OCI-LY3 (cell line): Measurements from ENCODE around the gene RBBP9.

Source experiments
- H2AFZ ChIP-seq: fragments of 200-600, 300-600 bp; shearing (Covaris generic); 2 replicates; pipeline ENCODE4 v1.6.0; 2014; ENCODE audit warnings: antibody characterized with exemption, low read depth, low read length
- H3K27ac ChIP-seq: fragments of 200-600, 300-600 bp; sonication (generic); 2 replicates; pipeline ENCODE4 v1.5.1; 2014; ENCODE audit warnings: mild to moderate bottlenecking, low read length, moderate library complexity, mixed read lengths
- H3K27me3 ChIP-seq: fragments of 200-600, 300-600 bp; sonication (generic); 2 replicates; pipeline ENCODE4 v1.6.1; 2014; ENCODE audit warnings: low read depth, low read length, mixed read lengths
- H3K36me3 ChIP-seq: fragments of 200-600, 300-600 bp; sonication (generic); replicated peaks from 2 replicates; pipeline ENCODE3; 2014; ENCODE audit warnings: low read depth, low read length, mixed read lengths
- H3K4me1 ChIP-seq: fragments of 300-600, 200-600 bp; sonication (generic); 2 replicates; pipeline ENCODE4 v1.6.1; 2014; ENCODE audit warnings: low read length, mixed read lengths
- H3K4me2 ChIP-seq: fragments of 200-600, 300-600 bp; sonication (generic); 2 replicates; pipeline ENCODE4 v1.6.1; 2014; ENCODE audit warnings: low read length, mixed read lengths
- H3K4me3 ChIP-seq: fragments of 300-600, 200-600 bp; sonication (generic); 2 replicates; pipeline ENCODE4 v1.5.1; 2014; ENCODE audit warnings: antibody characterized with exemption, mild to moderate bottlenecking, low read length, moderate library complexity
- H3K79me2 ChIP-seq: fragments of 300-600, 200-600 bp; shearing (Covaris generic); 2 replicates; pipeline ENCODE4 v1.6.1; 2014; ENCODE audit warnings: mild to moderate bottlenecking, low read length, mixed read lengths
- H3K9ac ChIP-seq: fragments of 300-600, 200-600 bp; shearing (Covaris generic); 2 replicates; pipeline ENCODE4 v1.6.0; 2014; ENCODE audit warnings: mild to moderate bottlenecking, low read length, moderate library complexity
- H3K9me3 ChIP-seq: fragments of 200-600, 300-600 bp; shearing (Covaris generic); 2 replicates; pipeline ENCODE4 v1.6.1; 2014; ENCODE audit warnings: low read length, mixed read lengths; ENCODE audit not compliant: insufficient read depth
- H4K20me1 ChIP-seq: fragments of 200-600, 300-600 bp; sonication (generic); 2 replicates; pipeline ENCODE4 v1.6.1; 2016; ENCODE audit warnings: low read length, mixed read lengths; ENCODE audit not compliant: insufficient read depth
- EZH2phosphoT487 ChIP-seq: fragments of 200-600 bp; shearing (Covaris generic); IDR thresholded peaks from 2 replicates; pipeline ENCODE4 v1.6.1; 2018; ENCODE audit warnings: antibody characterized with exemption, mixed run types, low read depth
- TF ChIP-seq, protein P1 (sequence below): fragments of 200-600, 300-600 bp; sonication (generic); IDR thresholded peaks from 2 replicates; pipeline ENCODE4 v1.5.1; 2014; ENCODE audit warnings: antibody characterized with exemption, low read length, low read depth

Gene RBBP9

DNA sequence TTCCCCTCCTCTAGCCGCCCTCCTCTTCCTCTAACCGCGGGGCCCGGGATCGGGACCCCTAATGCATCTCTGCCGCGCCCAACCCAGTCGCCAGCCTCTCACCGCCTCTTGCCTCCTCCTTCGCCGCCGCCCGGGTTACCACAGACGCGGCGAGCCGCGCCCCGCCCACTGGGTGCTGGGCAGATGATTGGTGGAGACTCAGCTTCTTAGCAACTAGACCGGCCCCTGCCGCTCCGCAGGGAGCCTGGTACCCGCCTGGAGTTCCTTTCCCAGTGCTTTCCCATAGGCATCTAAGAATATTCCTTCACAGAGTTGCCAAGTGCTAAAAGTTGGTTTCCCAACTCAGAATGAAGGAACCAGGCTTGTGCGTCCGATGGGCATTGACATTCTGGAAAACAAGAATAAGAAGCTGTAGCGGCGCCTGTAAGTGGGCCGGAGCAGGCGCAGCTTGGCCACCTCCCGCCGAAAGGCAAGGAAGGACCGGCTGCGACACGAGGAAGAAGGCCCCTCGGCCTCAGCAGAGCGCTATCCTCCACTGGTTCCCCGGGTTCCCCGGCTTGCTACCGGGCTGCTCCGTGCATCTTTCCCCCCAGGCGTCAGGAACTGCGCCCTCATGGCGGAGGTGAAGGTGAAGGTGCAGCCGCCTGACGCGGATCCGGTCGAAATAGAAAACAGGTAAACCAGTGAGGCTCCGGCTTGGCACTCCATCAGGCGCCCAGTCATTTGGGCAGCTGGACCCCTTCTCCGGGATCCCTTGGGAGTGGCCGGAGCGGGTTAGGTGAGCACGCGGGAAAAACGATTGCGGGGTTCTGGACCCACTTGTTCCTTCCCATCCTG is 29.9 kb downstream of the RBBP9 start, which contains the start of the genes DZANK1 and POLR3F:
Gene DZANK1 (minus strand): TSS at position 137 of the 837 bp plus-strand sequence. CDS start 1,672 bp downstream, outside the sequence.
Gene POLR3F (plus strand): TSS at position 497 of the 837 bp plus-strand sequence. CDS start 117 bp downstream, at position 614.
- Histone ChIP-seq H3K4me2 (peak within 1 kb of the TSS; percentile 96), H3K27ac (peak within 1 kb of the TSS; percentile 55), H3K79me2 (peaks cover 33% of the 10 kb centered on the region), H4K20me1 (no peaks in the 10 kb centered on the region), H3K9ac (peak within 1 kb of the TSS; percentile 75), H3K27me3 (no peaks in the 10 kb centered on the region), H3K9me3 (no peaks in the 10 kb centered on the region), H2AFZ (peak within 1 kb of the TSS; percentile 95), H3K4me1 (peaks cover 19% of the 10 kb centered on the region), H3K4me3 (peak within 1 kb of the TSS; percentile 96), H3K36me3 (peaks cover 3% of the 10 kb centered on the region)
- TF ChIP-seq, protein P1, sequence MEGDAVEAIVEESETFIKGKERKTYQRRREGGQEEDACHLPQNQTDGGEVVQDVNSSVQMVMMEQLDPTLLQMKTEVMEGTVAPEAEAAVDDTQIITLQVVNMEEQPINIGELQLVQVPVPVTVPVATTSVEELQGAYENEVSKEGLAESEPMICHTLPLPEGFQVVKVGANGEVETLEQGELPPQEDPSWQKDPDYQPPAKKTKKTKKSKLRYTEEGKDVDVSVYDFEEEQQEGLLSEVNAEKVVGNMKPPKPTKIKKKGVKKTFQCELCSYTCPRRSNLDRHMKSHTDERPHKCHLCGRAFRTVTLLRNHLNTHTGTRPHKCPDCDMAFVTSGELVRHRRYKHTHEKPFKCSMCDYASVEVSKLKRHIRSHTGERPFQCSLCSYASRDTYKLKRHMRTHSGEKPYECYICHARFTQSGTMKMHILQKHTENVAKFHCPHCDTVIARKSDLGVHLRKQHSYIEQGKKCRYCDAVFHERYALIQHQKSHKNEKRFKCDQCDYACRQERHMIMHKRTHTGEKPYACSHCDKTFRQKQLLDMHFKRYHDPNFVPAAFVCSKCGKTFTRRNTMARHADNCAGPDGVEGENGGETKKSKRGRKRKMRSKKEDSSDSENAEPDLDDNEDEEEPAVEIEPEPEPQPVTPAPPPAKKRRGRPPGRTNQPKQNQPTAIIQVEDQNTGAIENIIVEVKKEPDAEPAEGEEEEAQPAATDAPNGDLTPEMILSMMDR: no peak
- TF ChIP-seq EZH2phosphoT487: no peak

DNA sequence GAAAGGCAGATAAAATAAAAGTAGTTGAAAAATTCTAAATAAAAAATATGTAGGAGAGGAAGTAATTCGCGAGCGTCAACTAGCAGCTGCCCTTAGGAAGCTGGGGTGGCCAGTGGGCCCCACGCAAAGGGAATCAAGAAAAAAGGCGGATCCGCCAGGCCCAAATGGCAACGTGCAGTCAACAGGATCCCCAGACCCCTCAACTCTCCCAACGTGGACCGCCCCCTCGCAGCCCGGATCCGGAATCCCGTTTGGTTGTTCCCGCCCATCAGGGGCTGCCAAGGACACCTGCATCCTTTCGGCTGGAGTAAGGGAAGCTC is 30.5 kb downstream of the RBBP9 start:
- Histone ChIP-seq H3K9ac (peak overlapping the region; percentile 75), H3K36me3 (no peaks in the 10 kb centered on the region), H3K9me3 (no peaks in the 10 kb centered on the region), H3K4me3 (peak overlapping the region; percentile 96), H3K79me2 (peaks cover 33% of the 10 kb centered on the region), H4K20me1 (no peaks in the 10 kb centered on the region), H3K27me3 (no peaks in the 10 kb centered on the region), H2AFZ (peak overlapping the region; percentile 95), H3K4me1 (peaks cover 19% of the 10 kb centered on the region), H3K4me2 (peak overlapping the region; percentile 96), H3K27ac (no peak overlapping the region)
- TF ChIP-seq EZH2phosphoT487: no peak
- TF ChIP-seq, protein P1: no peak

GRCh38 chr20:18465536-18466200 is 31.4 kb downstream of the RBBP9 start:
- Histone ChIP-seq H3K4me3 (peak overlapping the region; percentile 96), H3K4me1 (peaks cover 19% of the 10 kb centered on the region), H3K27me3 (no peaks in the 10 kb centered on the region), H3K36me3 (no peaks in the 10 kb centered on the region), H3K4me2 (peak overlapping the region; percentile 96), H2AFZ (no peak overlapping the region), H3K27ac (no peak overlapping the region), H3K9ac (no peak overlapping the region), H3K9me3 (no peaks in the 10 kb centered on the region), H4K20me1 (no peaks in the 10 kb centered on the region), H3K79me2 (peaks cover 33% of the 10 kb centered on the region)
- TF ChIP-seq, protein P1: no peak
- TF ChIP-seq EZH2phosphoT487: no peak

DNA sequence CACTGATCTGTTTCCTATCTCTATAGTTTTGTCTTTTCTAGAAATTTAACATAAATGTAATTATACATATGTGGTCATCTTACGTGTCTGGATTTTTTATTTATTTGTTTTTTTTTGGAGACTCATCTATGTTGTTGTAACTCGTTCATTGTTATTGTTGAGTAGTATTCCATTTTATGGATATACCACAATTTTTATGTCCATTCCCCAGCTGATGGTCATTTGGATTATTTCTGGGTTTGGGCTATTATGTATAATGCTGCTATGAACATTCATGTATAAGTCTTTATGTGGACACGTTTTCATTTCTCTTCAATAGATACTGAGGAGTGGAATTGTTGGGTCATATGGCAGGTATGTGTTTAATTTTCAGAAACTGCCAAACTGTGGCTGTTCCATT is 40.4 kb downstream of the RBBP9 start:
- Histone ChIP-seq H3K9ac (no peak overlapping the region), H3K79me2 (no peaks in the 10 kb centered on the region), H2AFZ (no peak overlapping the region), H3K36me3 (peaks cover 3% of the 10 kb centered on the region), H4K20me1 (no peaks in the 10 kb centered on the region), H3K27ac (no peak overlapping the region), H3K4me2 (no peak overlapping the region), H3K27me3 (no peaks in the 10 kb centered on the region), H3K4me1 (no peaks in the 10 kb centered on the region), H3K9me3 (no peaks in the 10 kb centered on the region), H3K4me3 (no peak overlapping the region)
- TF ChIP-seq, protein P1: no peak
- TF ChIP-seq EZH2phosphoT487: no peak
